NCI-H1048 (cell line): ENCODE results near the gene SUOX.
"Not testable (repeated sequence)": the region's sequence is repeated elsewhere in the genome, so short reads cannot be mapped to it uniquely, and the experiment has no call there.

Experiments used
- DNase-seq: peaks from one replicate; lab custom pipeline; 2025; lab: John Stamatoyannopoulos, UW

SUOX gene

DNA sequence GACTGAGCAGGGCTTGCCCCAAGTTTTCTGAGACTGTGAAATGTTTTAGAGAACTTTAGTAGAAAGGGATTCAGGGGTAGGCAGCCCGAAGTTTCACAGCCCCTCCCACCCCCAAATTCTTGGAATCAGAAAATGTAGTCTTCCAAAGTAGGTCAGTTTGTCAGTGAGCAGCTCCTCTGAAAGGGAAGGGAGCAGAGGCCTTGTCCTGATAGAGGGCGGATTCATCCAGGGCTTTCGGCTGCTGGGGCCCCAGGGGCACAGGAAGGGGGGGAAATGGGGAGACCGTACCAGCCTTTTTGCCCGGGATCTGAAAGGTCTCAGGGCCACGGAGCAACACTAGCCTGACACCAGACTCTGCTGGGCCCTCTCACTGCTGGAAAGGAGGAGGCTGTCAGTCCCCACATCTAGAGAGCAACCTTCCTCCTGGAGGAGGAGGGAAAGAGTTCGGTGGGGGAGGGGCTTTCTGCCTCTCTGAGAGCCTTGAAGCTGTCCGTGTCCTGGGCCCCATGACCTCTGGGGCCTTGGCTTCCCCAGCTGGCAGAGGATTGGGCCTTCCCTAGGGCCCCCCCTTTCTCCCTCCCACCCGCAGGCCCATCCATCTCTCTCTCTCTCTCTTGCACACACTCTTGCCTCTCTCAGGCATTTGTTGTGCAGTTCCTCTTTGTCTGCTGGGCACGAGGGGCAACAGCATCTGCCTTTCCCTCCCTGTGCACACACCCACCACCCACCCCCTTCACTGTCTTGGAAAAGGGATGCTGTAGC, 23.5 kb downstream of the SUOX start, which contains the start of gene IKZF4:
Gene IKZF4, plus strand, starts transcription at position 621 of the 762 bp plus-strand sequence. CDS start 451 bp downstream, outside the sequence.
- no peak for DNase-seq

DNA sequence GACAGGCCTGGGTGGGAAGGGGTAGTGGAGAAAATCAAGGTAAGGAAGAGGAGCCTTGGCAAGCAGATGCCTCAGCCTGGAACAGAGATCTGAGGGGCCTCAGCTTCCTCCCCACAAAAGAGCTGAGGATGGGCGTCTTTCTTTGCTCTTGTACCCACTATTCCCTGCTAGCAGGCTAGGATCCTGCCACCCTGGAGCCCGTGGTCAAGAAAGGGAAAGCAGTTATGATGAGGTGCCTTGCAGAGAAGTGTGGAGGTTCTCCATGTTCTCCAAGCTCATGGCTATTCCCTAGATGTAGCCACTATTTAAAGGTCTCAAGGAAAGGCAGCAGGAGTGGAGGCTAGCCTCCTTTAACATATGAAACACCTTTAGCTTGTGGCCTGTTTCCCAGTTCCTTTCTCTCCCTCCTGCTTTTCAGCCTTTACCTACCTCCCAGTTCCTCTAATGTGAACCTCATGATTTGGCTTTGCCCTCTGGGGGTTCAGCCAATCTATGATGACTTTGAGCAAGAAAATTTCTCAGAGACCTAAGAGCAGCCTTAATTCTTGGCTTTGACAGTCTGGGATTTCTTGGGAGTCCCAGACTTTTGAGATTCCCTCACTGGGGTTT, 24.9 kb downstream of the SUOX start:
- no peak for DNase-seq

DNA sequence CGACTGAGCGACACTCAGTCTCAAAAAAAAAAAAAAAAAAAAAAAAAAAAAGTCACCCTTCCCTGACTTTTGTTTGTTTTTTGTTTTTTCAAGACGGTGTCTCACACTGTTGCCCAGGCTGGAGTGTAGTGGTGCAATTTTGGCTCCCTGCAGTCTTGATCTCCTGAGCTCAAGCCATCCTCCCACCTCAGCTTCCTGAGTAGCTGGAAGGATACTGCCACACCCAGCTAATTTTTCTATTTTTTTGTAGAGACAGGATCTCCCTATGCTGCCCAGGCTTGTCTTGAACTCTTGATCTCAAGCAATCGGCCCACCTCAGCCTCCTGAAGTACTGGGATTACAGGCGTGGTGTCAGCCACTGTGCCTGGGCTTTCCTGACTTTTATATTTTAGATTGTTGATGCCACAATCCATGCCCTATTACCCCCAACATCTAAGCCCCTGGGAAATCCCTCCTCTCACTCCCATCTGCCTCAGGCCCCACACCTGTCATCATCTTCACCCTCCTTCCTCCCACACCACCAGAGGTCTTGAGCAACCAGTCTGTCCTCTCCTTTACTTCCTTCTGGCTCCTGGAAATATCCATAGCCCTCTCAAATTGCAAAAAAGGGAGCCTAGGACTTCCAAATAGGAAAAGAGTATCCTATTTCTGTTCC, 31.6 kb downstream of the SUOX start:
- no peak for DNase-seq

DNA sequence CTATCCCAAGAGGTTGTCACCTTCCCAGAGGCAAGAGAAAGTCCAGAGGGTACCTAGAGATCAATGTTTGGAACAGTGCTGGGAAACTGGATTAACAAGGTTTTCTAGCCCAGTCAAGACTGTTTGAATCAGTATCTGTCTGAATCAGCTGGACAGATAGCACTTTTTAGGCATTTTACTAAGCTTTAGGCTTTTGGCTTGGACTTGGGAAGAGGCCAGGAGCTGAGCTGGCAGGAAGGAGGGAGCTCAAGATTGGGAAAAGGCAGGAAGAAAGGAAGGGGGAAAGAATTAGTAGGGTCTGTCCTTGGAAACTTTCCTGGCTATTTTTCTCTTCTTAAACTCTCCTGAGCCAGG, 32.1 kb downstream of the SUOX start:
- no peak for DNase-seq

DNA sequence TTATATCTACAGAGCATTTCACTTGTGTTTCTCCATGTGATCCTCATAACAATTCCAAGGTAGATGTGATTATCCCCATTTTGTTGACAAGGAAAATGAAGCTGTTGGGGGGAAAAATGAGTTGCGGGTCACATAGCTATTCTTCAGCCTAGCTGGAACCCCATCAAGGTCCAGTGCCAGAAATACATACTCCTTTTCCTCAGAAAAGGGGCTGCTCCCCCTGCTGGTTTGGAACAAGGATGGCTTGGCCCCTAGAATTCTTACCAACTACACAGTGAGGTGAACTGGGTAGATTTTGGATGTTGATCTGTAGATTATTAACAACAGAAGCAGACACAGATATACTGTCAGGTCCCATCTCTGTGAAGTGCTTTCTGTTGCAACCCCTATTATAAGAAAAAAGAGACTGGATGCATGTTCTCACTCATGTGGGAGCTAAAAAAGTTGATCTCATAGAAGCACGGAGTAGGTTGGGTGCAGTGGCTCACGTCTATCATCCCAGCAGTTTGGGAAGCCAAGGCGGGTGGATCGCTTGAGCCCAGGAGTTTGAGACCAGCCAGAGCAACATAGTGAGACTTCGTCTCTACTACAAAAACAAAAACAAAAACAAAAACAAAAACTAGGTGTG, 32.7 kb downstream of the SUOX start:
- no peak for DNase-seq

DNA sequence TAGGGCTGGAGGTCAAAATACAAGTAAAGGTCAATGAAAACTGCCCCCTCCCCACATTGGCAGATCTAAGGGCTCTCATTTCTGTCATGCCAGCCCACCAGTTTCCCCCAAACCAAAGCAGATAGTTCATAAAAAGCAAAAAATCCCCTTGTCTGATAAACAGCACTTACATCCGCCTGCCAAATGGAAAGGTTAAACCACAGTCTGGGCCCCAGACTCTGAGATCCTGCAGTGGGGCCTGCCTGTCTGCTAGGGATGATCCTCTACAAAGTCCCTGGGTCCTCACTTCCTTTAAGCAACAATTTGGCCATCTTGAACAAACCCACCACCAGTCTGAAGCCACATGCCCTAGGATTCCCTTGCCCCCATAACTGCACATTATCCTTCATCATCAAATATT, 34.9 kb downstream of the SUOX start:
- DNase-seq = no peak

DNA sequence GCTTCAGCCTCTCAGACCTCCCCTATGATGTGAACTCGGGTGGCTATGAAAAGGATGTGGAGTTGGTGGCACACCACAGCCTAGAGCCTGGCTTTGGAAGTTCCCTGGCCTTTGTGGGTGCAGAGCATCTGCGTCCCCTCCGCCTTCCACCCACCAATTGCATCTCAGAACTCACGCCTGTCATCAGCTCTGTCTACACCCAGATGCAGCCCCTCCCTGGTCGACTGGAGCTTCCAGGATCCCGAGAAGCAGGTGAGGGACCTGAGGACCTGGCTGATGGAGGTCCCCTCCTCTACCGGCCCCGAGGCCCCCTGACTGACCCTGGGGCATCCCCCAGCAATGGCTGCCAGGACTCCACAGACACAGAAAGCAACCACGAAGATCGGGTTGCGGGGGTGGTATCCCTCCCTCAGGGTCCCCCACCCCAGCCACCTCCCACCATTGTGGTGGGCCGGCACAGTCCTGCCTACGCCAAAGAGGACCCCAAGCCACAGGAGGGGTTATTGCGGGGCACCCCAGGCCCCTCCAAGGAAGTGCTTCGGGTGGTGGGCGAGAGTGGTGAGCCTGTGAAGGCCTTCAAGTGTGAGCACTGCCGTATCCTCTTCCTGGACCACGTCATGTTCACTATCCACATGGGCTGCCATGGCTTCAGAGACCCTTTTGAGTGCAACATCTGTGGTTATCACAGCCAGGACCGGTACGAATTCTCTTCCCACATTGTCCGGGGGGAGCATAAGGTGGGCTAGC, 37.7 kb downstream of the SUOX start:
- DNase-seq = no peak

DNA sequence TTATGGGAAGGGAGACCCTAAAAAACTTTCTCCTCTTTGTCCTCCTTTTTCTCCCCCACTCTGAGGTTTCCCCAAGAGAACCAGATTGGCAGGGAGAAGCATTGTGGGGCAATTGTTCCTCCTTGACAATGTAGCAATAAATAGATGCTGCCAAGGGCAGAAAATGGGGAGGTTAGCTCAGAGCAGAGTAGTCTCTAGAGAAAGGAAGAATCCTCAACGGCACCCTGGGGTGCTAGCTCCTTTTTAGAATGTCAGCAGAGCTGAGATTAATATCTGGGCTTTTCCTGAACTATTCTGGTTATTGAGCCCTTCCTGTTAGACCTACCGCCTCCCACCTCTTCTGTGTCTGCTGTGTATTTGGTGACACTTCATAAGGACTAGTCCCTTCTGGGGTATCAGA, 40.1 kb downstream of the SUOX start:
- DNase-seq = no peak

DNA sequence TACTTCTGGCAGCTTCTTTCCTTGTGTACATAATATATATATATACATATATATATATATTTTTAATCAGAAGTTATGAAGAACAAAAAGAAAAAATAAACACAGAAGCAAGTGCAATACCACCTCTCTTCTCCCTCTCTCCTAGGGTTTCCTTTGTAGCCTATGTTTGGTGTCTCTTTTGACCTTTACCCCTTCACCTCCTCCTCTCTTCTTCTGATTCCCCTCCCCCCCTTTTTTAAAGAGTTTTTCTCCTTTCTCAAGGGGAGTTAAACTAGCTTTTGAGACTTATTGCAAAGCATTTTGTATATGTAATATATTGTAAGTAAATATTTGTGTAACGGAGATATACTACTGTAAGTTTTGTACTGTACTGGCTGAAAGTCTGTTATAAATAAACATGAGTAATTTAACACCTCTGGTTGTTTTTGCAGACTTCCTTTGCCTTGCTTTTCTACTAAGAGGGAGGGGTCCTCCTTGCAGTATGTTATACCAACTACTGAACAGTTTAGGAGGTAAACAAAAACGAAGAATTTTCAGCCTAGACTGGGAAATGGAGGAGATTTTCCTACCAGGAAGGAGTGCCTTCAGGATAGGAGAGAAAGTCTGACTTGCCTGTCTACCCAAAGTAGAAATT, 41.1 kb downstream of the SUOX start:
- no peak for DNase-seq

DNA sequence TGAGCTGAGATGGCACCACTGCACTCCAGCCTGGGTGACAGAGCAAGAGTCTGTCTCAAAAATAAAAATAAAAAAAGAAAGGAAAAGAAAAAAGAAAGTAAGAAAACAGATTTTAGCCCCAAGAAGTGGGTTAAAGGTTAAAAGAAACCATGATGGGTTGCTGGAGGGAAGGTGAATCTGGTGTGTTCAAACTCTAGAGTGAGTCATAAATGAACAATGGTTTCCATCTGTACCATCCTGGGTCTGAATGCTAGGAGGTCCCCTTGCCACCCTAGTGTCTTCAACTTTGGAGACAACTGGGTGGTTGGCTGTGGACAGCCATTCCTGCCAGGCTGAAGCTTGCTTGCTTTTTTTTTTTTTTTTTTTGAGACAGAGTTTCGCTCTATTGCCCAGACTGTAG, 43.1 kb downstream of the SUOX start:
- no peak for DNase-seq

DNA sequence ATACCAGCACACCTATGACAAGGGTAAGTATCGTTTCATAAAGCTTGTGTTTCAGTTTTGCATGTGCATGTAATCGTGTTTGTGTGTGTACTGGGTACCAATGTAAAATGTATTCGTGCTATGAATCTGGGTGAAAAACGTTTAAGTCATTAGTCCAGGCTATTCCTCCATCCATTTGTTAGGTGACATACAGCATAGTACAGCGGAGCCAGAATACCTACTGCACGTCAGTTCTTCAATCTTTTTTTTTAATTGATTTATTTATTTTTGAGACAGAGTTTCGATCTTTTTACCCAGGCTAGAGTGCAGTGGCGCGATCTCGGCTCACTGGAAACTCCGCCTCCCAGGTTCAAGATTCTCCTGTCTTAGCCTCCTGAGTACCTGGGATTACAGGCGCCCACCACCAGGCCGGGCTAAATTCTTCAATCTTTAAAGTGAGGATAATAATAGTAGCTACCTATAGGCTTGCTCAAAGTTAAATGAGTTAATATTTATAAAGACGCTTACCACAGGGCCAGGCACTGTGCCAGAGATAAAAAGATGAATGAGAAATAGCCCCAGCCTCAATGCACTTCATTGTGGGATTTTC, 44.0 kb downstream of the SUOX start:
- DNase-seq = no peak

DNA sequence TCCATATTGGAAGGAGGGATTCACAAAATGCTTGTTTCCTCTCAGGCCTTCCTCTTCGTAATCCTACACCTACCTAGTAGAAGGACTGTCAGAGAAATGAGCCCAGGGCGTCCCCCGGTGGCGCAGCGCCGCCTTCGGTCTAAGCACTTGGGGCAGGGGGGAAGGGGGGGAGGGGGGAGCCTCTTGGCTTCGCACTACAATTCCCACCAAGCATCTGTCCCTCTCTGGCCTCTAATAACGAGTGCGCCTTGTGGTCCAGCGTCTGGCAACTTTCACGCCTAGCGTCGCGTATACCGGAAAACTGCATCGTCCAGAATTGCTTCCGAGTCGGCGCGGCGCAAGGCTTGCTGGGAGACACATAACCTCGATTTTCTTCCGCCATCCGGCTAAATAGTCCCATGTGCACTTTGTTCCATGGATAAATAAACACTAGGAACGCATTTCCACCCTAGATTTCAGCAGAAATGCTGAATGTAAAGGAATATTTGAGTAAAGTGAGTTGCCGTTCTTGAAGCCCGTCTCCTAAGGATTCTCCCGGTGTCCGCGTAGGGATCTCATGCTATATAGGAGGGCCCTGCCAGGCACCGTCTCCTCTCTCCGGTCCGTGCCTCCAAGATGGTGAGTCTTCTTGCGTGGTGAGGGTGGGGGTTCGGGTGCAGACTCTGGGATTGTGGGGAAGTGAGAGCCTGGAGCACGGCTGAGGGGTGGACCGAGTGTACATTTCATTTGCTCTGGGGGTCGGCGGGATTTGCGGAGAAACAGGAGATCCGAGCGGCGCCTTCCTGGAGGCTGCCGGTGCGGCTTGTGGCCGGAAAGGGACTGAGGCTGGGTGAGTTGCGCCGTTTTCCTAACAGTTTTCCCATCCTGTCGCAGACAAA, 44.7 kb downstream of the SUOX start, which contains the start of gene RPS26:
Gene RPS26, plus strand, starts transcription at position 367 of the 878 bp plus-strand sequence. Its CDS starts 249 bp downstream, at position 616.
- peak; percentile 97 for DNase-seq

DNA sequence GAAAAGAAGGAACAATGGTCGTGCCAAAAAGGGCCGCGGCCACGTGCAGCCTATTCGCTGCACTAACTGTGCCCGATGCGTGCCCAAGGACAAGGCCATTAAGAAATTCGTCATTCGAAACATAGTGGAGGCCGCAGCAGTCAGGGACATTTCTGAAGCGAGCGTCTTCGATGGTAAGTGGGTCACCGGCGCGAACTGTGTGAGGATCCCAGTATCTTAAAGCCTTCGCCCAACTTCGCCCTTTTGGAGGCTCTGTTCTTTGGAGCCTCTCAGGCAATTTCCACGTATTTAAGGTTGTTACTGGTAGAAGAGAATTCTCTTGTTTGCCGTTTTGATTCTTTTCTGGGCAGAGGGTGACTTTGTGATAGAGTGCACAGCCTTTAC, 45.3 kb downstream of the SUOX start:
- not testable (repeated sequence) for DNase-seq

DNA sequence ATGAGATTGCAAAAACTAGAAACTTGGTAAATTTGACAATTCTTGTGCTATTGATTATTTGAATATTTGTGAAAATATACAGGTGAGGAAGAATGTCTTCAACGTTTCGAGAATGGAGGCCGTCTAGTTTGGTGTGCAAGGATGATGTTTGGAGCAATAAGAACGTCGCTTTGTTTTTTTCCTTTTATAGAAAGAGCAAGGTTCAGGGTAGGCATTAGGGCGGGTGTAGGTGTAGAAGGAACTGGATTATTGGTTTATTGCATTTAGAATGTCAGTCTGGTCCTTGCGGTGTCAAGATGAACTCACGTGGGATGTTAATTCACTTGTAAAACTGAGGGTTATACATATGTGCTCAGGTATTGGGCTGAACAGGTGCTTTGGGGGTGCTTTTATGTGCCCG, 45.8 kb downstream of the SUOX start:
- DNase-seq = no peak

DNA sequence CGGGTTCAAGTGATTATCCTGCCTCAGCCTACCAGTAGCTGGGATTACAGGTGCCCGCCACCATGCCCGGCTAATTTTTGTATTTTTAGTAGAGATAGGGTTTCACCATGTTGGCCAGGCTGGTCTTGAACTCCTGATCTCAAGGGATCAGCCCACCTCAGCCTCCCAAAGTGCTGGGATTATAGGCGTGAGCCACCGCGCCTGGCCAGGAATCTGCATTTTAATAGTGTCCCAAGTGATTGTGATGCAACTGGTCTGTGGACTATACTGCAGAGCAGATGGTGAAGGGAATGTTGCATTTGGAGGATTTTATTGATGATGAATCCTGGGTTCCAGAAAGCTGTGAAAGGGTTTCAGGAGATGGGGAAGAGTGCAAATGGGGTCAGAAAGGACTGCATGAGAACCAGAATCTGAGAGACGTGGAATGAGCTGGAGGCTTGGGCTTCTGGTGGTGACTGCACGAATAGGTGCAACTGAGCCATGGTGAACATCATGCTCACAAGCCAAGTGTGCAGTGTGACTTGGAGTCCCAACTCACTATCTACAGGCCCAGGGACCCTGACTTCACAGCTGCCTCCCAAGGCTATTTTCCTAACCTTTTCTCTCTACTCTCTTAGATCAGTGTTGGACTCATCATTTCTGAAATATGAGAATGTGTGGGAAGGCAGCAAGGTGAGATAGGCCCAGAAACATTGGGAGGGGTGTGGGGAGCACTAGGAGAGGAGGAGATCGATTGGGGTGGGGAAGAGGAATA, 49.1 kb downstream of the SUOX start:
- DNase-seq = no peak

DNA sequence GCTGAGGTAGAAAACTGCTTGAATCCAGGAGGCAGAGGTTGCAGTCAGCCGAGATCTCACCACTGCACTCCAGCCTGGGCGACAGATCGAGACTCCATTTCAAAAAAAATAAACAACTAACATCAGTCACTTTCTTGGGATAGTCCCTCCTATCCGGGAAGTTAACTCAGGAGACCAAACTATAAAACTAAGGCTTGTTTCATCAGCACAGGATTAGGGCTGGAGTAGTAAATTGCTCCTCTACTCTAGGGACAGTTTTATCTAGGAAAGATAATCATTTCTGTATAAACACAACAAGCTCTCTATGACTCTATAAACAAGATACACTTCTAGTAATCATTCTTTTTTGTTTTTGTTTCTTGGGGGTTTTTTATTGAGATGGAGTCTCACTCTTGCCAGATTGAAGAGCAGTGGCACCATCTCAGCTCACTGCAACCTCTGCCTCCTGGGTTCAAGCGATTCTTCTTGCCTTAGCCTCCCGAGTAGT, 56.4 kb downstream of the SUOX start:
- no peak for DNase-seq
